GM21423 (cell line): ENCODE results near the gene ATP8B4.

Source experiments
- ATAC-seq: cut with Tn5 transposase; IDR thresholded peaks from one replicate; pipeline ENCODE4 v1.9.1; 2021; ENCODE audit warnings: mild to moderate bottlenecking, moderate library complexity; ENCODE audit not compliant: unreplicated experiment

Gene ATP8B4

GRCh38 chr15:50042775-50043174 is 76.3 kb downstream of the ATP8B4 start:
- no peak for ATAC-seq

- ATAC-seq = no peak
Observed at GRCh38 chr15:50030456-50030855, 88.6 kb downstream of the ATP8B4 start.

- ATAC-seq = no peak
Observed at GRCh38 chr15:50028326-50028725, 90.7 kb downstream of the ATP8B4 start.

- ATAC-seq = no peak
Observed at GRCh38 chr15:50024281-50024680, 94.8 kb downstream of the ATP8B4 start.

- no peak for ATAC-seq
Observed at GRCh38 chr15:50018491-50018890, 100.5 kb downstream of the ATP8B4 start.

- ATAC-seq = no peak
Observed at GRCh38 chr15:50017522-50017921, 101.5 kb downstream of the ATP8B4 start.

- ATAC-seq = no peak
Observed at GRCh38 chr15:50016951-50017350, 102.1 kb downstream of the ATP8B4 start.

GRCh38 chr15:50012790-50013189 is 106.2 kb downstream of the ATP8B4 start:
- ATAC-seq = no peak

- no peak for ATAC-seq
Observed at GRCh38 chr15:50009634-50010033, 109.4 kb downstream of the ATP8B4 start.

- ATAC-seq = peak; percentile 100
Observed at GRCh38 chr15:50003786-50004334, 115.2 kb downstream of the ATP8B4 start.

GRCh38 chr15:49991587-49991986 is 127.4 kb downstream of the ATP8B4 start:
- no peak for ATAC-seq

GRCh38 chr15:49990835-49991545 is 128.0 kb downstream of the ATP8B4 start:
- no peak for ATAC-seq

GRCh38 chr15:49989498-49989897 is 129.5 kb downstream of the ATP8B4 start:
- ATAC-seq = no peak

- no peak for ATAC-seq
Observed at GRCh38 chr15:49988766-49989165, 130.3 kb downstream of the ATP8B4 start.

GRCh38 chr15:49987896-49988295 is 131.1 kb downstream of the ATP8B4 start:
- ATAC-seq = no peak

GRCh38 chr15:49987198-49987785 is 131.7 kb downstream of the ATP8B4 start:
- no peak for ATAC-seq

- ATAC-seq = no peak
Observed at GRCh38 chr15:49986326-49986725, 132.7 kb downstream of the ATP8B4 start.

GRCh38 chr15:49985463-49985862 is 133.6 kb downstream of the ATP8B4 start:
- ATAC-seq = no peak

- ATAC-seq = no peak
Observed at GRCh38 chr15:49984436-49984835, 134.6 kb downstream of the ATP8B4 start.

GRCh38 chr15:49982584-49982983 is 136.4 kb downstream of the ATP8B4 start:
- ATAC-seq = no peak

- no peak for ATAC-seq
Observed at GRCh38 chr15:49979705-49980382, 139.2 kb downstream of the ATP8B4 start.

- ATAC-seq = no peak
Observed at GRCh38 chr15:49978121-49978520, 140.9 kb downstream of the ATP8B4 start.
